Mucosa of stomach (tissue), 1 donor: ENCODE results near the gene EHBP1L1.
A peak's percentile ranks its signal among the peaks of the same experiment; 100 is the strongest.

ENCODE experiments used
- H3K27me3 ChIP-seq: one replicate; pipeline ENCODE4 v1.7.0; 2013; ENCODE audit warnings: mild to moderate bottlenecking, low read length; ENCODE audit not compliant: control insufficient read depth, insufficient read depth
- H3K36me3 ChIP-seq: one replicate; pipeline ENCODE4 v1.7.0; 2013; ENCODE audit warnings: low read length; ENCODE audit not compliant: control insufficient read depth, insufficient read depth
- H3K4me1 ChIP-seq: one replicate; pipeline ENCODE4 v1.7.0; 2013; ENCODE audit warnings: mild to moderate bottlenecking, low read length; ENCODE audit not compliant: control insufficient read depth, insufficient read depth
- H3K4me3 ChIP-seq: one replicate; pipeline ENCODE4 v1.7.0; 2013; ENCODE audit warnings: low read length
- H3K9ac ChIP-seq: one replicate; pipeline ENCODE4 v1.7.0; 2013; ENCODE audit warnings: mild to moderate bottlenecking, low read length, moderate library complexity
- H3K9me3 ChIP-seq: one replicate; pipeline ENCODE4 v1.7.0; 2013; ENCODE audit warnings: mild to moderate bottlenecking, low read length, moderate library complexity; ENCODE audit not compliant: control insufficient read depth
- donor health status: Pancreatic carcinoma.

Gene EHBP1L1

GRCh38 chr11:65578134-65578533 lies 2.3 kb downstream of the EHBP1L1 start:
- Histone ChIP-seq H3K36me3 (peaks cover 13% of the 10 kb centered on the region), H3K4me3 (peak overlapping the region; percentile 41), H3K27me3 (no peaks in the 10 kb centered on the region), H3K9ac (peak overlapping the region; percentile 79), H3K4me1 (peaks cover 55% of the 10 kb centered on the region), H3K9me3 (no peaks in the 10 kb centered on the region)

GRCh38 chr11:65578667-65579066 lies 2.8 kb downstream of the EHBP1L1 start:
- Histone ChIP-seq H3K27me3 (no peaks in the 10 kb centered on the region), H3K9me3 (no peaks in the 10 kb centered on the region), H3K9ac (peak overlapping the region; percentile 18), H3K4me1 (peaks cover 50% of the 10 kb centered on the region), H3K36me3 (peaks cover 16% of the 10 kb centered on the region), H3K4me3 (no peak overlapping the region)

GRCh38 chr11:65579291-65579690 lies 3.4 kb downstream of the EHBP1L1 start:
- H3K27me3 ChIP-seq: no peaks in the 10 kb centered on the region
- H3K4me1 ChIP-seq: peaks cover 51% of the 10 kb centered on the region
- H3K9me3 ChIP-seq: no peaks in the 10 kb centered on the region
- H3K36me3 ChIP-seq: peaks cover 18% of the 10 kb centered on the region
- H3K4me3 ChIP-seq: no peak overlapping the region
- no peak overlapping the region for H3K9ac ChIP-seq

GRCh38 chr11:65580031-65580692 lies 4.3 kb downstream of the EHBP1L1 start:
- Histone ChIP-seq H3K4me1 (peaks cover 45% of the 10 kb centered on the region), H3K9ac (no peak overlapping the region), H3K36me3 (peaks cover 18% of the 10 kb centered on the region), H3K4me3 (no peak overlapping the region), H3K9me3 (no peaks in the 10 kb centered on the region), H3K27me3 (no peaks in the 10 kb centered on the region)

- Histone ChIP-seq H3K9ac (no peak overlapping the region), H3K4me3 (no peak overlapping the region), H3K9me3 (no peaks in the 10 kb centered on the region), H3K4me1 (peaks cover 40% of the 10 kb centered on the region), H3K27me3 (no peaks in the 10 kb centered on the region), H3K36me3 (peaks cover 18% of the 10 kb centered on the region)
These were observed 4.9 kb downstream of the EHBP1L1 start for GRCh38 chr11:65580756-65581155.

GRCh38 chr11:65581928-65582327 lies 6.1 kb downstream of the EHBP1L1 start:
- Histone ChIP-seq H3K9me3 (no peaks in the 10 kb centered on the region), H3K4me3 (no peak overlapping the region), H3K9ac (no peak overlapping the region), H3K4me1 (peaks cover 33% of the 10 kb centered on the region), H3K27me3 (no peaks in the 10 kb centered on the region), H3K36me3 (peaks cover 18% of the 10 kb centered on the region)

- H3K4me3 ChIP-seq: no peak overlapping the region
- peaks cover 30% of the 10 kb centered on the region for H3K4me1 ChIP-seq
- H3K27me3 ChIP-seq: no peaks in the 10 kb centered on the region
- no peak overlapping the region for H3K9ac ChIP-seq
- H3K36me3 ChIP-seq: peaks cover 18% of the 10 kb centered on the region
- H3K9me3 ChIP-seq: no peaks in the 10 kb centered on the region
These were observed 7.7 kb downstream of the EHBP1L1 start for GRCh38 chr11:65583589-65583988.

- H3K9me3 ChIP-seq: no peaks in the 10 kb centered on the region
- peaks cover 18% of the 10 kb centered on the region for H3K36me3 ChIP-seq
- no peak overlapping the region for H3K4me3 ChIP-seq
- H3K4me1 ChIP-seq: peaks cover 28% of the 10 kb centered on the region
- no peaks in the 10 kb centered on the region for H3K27me3 ChIP-seq
- H3K9ac ChIP-seq: no peak overlapping the region
These were observed 8.3 kb downstream of the EHBP1L1 start for GRCh38 chr11:65584106-65584505.

- Histone ChIP-seq H3K9ac (no peak overlapping the region), H3K4me1 (peaks cover 27% of the 10 kb centered on the region), H3K36me3 (peaks cover 18% of the 10 kb centered on the region), H3K27me3 (no peaks in the 10 kb centered on the region), H3K4me3 (no peak overlapping the region), H3K9me3 (no peaks in the 10 kb centered on the region)
These were observed 8.9 kb downstream of the EHBP1L1 start for GRCh38 chr11:65584723-65585171.

GRCh38 chr11:65585396-65586246 lies 9.8 kb downstream of the EHBP1L1 start:
- no peak overlapping the region for H3K9ac ChIP-seq
- H3K27me3 ChIP-seq: no peaks in the 10 kb centered on the region
- H3K4me3 ChIP-seq: no peak overlapping the region
- peaks cover 19% of the 10 kb centered on the region for H3K36me3 ChIP-seq
- no peaks in the 10 kb centered on the region for H3K9me3 ChIP-seq
- H3K4me1 ChIP-seq: peaks cover 23% of the 10 kb centered on the region

GRCh38 chr11:65586247-65586630 lies 10.4 kb downstream of the EHBP1L1 start:
- H3K9me3 ChIP-seq: no peaks in the 10 kb centered on the region
- peaks cover 21% of the 10 kb centered on the region for H3K4me1 ChIP-seq
- peaks cover 13% of the 10 kb centered on the region for H3K36me3 ChIP-seq
- no peak overlapping the region for H3K9ac ChIP-seq
- no peaks in the 10 kb centered on the region for H3K27me3 ChIP-seq
- no peak overlapping the region for H3K4me3 ChIP-seq

- H3K9me3 ChIP-seq: no peaks in the 10 kb centered on the region
- peaks cover 11% of the 10 kb centered on the region for H3K36me3 ChIP-seq
- no peak overlapping the region for H3K4me3 ChIP-seq
These were observed 10.8 kb downstream of the EHBP1L1 start for GRCh38 chr11:65586676-65587075.

More at GRCh38 chr11:65586676-65587075, 10.8 kb downstream of the EHBP1L1 start:
- H3K4me1 ChIP-seq: peaks cover 25% of the 10 kb centered on the region
- H3K9ac ChIP-seq: no peak overlapping the region
- H3K27me3 ChIP-seq: no peaks in the 10 kb centered on the region
